ENCODE data around the gene PTPRCAP.

GRCh38 chr11:67397536-67397935 is 39.9 kb downstream of the PTPRCAP start:
- no peak for TF ChIP-seq POLR2A (IDR thresholded peaks at IDR 0.05)
- no peak for TF ChIP-seq POLR2AphosphoS5 (IDR thresholded peaks at IDR 0.05)
- TF ChIP-seq CTCF (IDR thresholded peaks at IDR 0.05) = no peak
- no peak for TF ChIP-seq EP300 (IDR thresholded peaks at IDR 0.05)
